MM.1S (cell line): Measurements from ENCODE around the gene B4GALT7.
"Not testable (repeated sequence)": the region's sequence is repeated elsewhere in the genome, so short reads cannot be mapped to it uniquely, and the experiment has no call there.

ENCODE experiments used
- DNase-seq: peaks from one replicate; pipeline ENCODE4 v3.0.0-alpha.2; 2015
- H2AFZ ChIP-seq: fragments of 300-600 bp; sonication (generic); 2 replicates; pipeline ENCODE4 v1.6.0; 2016; ENCODE audit warnings: antibody characterized with exemption, low read length
- H3F3A ChIP-seq: fragments of 300-600 bp; sonication (generic); 2 replicates; pipeline ENCODE4 v1.6.1; 2016; ENCODE audit warnings: mild to moderate bottlenecking, antibody characterized with exemption, low read length, moderate library complexity, mixed read lengths; ENCODE audit not compliant: insufficient read depth
- H3K27ac ChIP-seq: fragments of 300-600 bp; sonication (generic); 2 replicates; pipeline ENCODE4 v1.5.1; 2016; ENCODE audit warnings: mild to moderate bottlenecking, low read length
- H3K27me3 ChIP-seq: fragments of 300-600 bp; sonication (generic); replicated peaks from 2 replicates; pipeline ENCODE4 v1.6.0; 2016; ENCODE audit warnings: low read length; ENCODE audit not compliant: insufficient read depth
- H3K36me3 ChIP-seq: fragments of 300-600 bp; sonication (generic); replicated peaks from 2 replicates; pipeline ENCODE4 v1.6.1; 2016; ENCODE audit warnings: mild to moderate bottlenecking, low read length, mixed read lengths; ENCODE audit not compliant: insufficient read depth
- H3K4me1 ChIP-seq: fragments of 300-600 bp; sonication (generic); 2 replicates; pipeline ENCODE4 v1.6.1; 2016; ENCODE audit warnings: low read length, mixed read lengths
- H3K4me2 ChIP-seq: fragments of 300-600 bp; sonication (generic); 2 replicates; pipeline ENCODE4 v1.6.0; 2016; ENCODE audit warnings: low read depth, low read length
- H3K4me3 ChIP-seq: fragments of 300-600 bp; sonication (generic); 2 replicates; pipeline ENCODE4 v1.5.1; 2016; ENCODE audit warnings: low read length, mixed read lengths
- H3K79me2 ChIP-seq: fragments of 300-600 bp; sonication (generic); 2 replicates; pipeline ENCODE4 v1.6.1; 2016; ENCODE audit warnings: mixed run types, low read length, mixed read lengths
- H3K9ac ChIP-seq: fragments of 300-600 bp; sonication (generic); 2 replicates; pipeline ENCODE4 v1.6.1; 2016; ENCODE audit warnings: low read length, mixed read lengths
- H3K9me2 ChIP-seq: fragments of 300-600 bp; sonication (generic); replicated peaks from 2 replicates; pipeline ENCODE4 v1.6.1; 2016; ENCODE audit warnings: mild to moderate bottlenecking, low read length, mixed read lengths; ENCODE audit not compliant: insufficient read depth
- H3K9me3 ChIP-seq: fragments of 300-600 bp; sonication (generic); replicated peaks from 2 replicates; pipeline ENCODE4 v1.6.1; 2016; ENCODE audit warnings: mild to moderate bottlenecking, low read length, mixed read lengths; ENCODE audit not compliant: insufficient read depth
- H4K20me1 ChIP-seq: fragments of 300-600 bp; sonication (generic); 2 replicates; pipeline ENCODE4 v1.6.1; 2016; ENCODE audit warnings: mild to moderate bottlenecking, low read length, moderate library complexity, mixed read lengths; ENCODE audit not compliant: insufficient read depth
- EZH2 ChIP-seq: fragments of 300-600 bp; sonication (generic); optimal IDR thresholded peaks from 2 replicates; pipeline ENCODE3; 2017; ENCODE audit warnings: low read depth, mild to moderate bottlenecking, antibody characterized with exemption, low read length, mixed read lengths
- EZH2phosphoT487 ChIP-seq: fragments of 300-600 bp; sonication (generic); IDR thresholded peaks from 2 replicates; pipeline ENCODE4 v1.6.1; 2018; ENCODE audit warnings: antibody characterized with exemption, low read length
- TF ChIP-seq, protein P1 (sequence below): fragments of 300-600 bp; sonication (generic); IDR thresholded peaks from 2 replicates; pipeline ENCODE4 v1.5.1; 2016; ENCODE audit warnings: antibody characterized with exemption, low read length, mixed read lengths

The B4GALT7 gene

GRCh38 chr5:177557796-177558195 is 42.1 kb upstream of the B4GALT7 start:
- Histone ChIP-seq H3K4me2 (no peak overlapping the region), H3K9me3 (no peaks in the 10 kb centered on the region), H3K4me3 (no peak overlapping the region), H3F3A (no peaks in the 10 kb centered on the region), H3K79me2 (peaks cover 18% of the 10 kb centered on the region), H3K36me3 (no peaks in the 10 kb centered on the region), H2AFZ (no peak overlapping the region), H3K9me2 (no peaks in the 10 kb centered on the region), H3K27me3 (no peaks in the 10 kb centered on the region), H3K9ac (no peak overlapping the region), H4K20me1 (peaks cover 4% of the 10 kb centered on the region; the same call in 1 of the 2 replicates), H3K27ac (no peak overlapping the region), H3K4me1 (peaks cover 6% of the 10 kb centered on the region)
- DNase-seq: no peak
- TF ChIP-seq EZH2 (no peak), EZH2phosphoT487 (no peak)
- TF ChIP-seq, protein P1, sequence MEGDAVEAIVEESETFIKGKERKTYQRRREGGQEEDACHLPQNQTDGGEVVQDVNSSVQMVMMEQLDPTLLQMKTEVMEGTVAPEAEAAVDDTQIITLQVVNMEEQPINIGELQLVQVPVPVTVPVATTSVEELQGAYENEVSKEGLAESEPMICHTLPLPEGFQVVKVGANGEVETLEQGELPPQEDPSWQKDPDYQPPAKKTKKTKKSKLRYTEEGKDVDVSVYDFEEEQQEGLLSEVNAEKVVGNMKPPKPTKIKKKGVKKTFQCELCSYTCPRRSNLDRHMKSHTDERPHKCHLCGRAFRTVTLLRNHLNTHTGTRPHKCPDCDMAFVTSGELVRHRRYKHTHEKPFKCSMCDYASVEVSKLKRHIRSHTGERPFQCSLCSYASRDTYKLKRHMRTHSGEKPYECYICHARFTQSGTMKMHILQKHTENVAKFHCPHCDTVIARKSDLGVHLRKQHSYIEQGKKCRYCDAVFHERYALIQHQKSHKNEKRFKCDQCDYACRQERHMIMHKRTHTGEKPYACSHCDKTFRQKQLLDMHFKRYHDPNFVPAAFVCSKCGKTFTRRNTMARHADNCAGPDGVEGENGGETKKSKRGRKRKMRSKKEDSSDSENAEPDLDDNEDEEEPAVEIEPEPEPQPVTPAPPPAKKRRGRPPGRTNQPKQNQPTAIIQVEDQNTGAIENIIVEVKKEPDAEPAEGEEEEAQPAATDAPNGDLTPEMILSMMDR: no peak

DNA sequence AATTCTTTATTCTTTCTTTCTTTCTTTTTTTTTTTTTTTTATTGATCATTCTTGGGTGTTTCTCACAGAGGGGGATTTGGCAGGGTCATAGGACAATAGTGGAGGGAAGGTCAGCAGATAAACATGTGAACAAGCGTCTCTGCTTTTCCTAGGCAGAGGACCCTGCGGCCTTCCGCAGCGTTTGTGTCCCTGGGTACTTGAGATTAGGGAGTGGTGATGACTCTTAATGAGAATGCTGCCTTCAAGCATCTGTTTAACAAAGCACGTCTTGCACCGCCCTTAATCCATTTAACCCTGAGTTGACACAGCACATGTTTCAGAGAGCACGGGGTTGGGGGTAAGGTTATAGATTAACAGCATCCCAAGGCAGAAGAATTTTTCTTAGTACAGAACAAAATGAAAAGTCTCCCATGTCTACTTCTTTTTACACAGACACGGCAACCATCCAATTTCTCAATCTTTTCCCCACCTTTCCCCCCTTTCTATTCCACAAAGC is 40.4 kb upstream of the B4GALT7 start:
- not testable (repeated sequence) for H3K27ac ChIP-seq, H2AFZ ChIP-seq, H3K9ac ChIP-seq, H3K4me2 ChIP-seq, DNase-seq, H3K4me3 ChIP-seq, H3K9me2 ChIP-seq, H3K27me3 ChIP-seq, H4K20me1 ChIP-seq, H3K79me2 ChIP-seq, H3F3A ChIP-seq, H3K36me3 ChIP-seq, H3K4me1 ChIP-seq, H3K9me3 ChIP-seq

GRCh38 chr5:177565046-177565445 is 34.9 kb upstream of the B4GALT7 start:
- H3K4me3 ChIP-seq: no peak overlapping the region
- no peaks in the 10 kb centered on the region for H3K27me3 ChIP-seq
- H3K79me2 ChIP-seq: no peaks in the 10 kb centered on the region
- H3K27ac ChIP-seq: no peak overlapping the region
- H3K9me2 ChIP-seq: no peaks in the 10 kb centered on the region
- no peaks in the 10 kb centered on the region for H3K36me3 ChIP-seq
- DNase-seq: no peak
- no peak overlapping the region for H2AFZ ChIP-seq
- no peak overlapping the region for H3K9ac ChIP-seq
- TF ChIP-seq EZH2phosphoT487: no peak
- no peak for TF ChIP-seq EZH2
- TF ChIP-seq, protein P1: no peak
- H4K20me1 ChIP-seq: no peaks in the 10 kb centered on the region
- H3K4me1 ChIP-seq: no peaks in the 10 kb centered on the region
- H3K9me3 ChIP-seq: no peaks in the 10 kb centered on the region
- H3F3A ChIP-seq: no peaks in the 10 kb centered on the region
- no peak overlapping the region for H3K4me2 ChIP-seq

DNA sequence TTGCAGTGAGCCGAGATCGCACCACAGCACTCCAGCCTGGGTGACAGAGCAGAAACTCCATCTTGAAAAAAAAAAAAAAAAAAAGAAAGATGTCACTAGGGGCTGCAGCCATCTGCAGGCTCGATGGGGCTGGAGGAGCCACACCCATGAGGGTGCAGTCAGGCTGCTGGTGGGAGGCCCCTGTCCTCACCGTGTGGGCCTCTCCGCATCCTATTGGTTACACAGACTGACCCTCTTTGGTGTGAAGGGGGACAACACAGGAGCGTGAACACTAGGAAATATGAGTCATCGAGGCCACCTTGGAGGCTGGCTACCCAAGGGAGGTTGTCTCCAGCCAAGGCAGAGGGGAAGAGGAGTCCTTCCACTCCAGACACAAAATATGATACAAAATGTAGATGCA is 31.6 kb upstream of the B4GALT7 start:
- no peaks in the 10 kb centered on the region for H3K79me2 ChIP-seq
- H3K4me2 ChIP-seq: no peak overlapping the region
- H3K4me3 ChIP-seq: no peak overlapping the region
- no peak for DNase-seq
- no peak overlapping the region for H3K27ac ChIP-seq
- no peak overlapping the region for H2AFZ ChIP-seq
- H3K9me3 ChIP-seq: no peaks in the 10 kb centered on the region
- H3F3A ChIP-seq: no peaks in the 10 kb centered on the region
- no peaks in the 10 kb centered on the region for H3K9me2 ChIP-seq
- H3K27me3 ChIP-seq: no peaks in the 10 kb centered on the region
- no peaks in the 10 kb centered on the region for H3K36me3 ChIP-seq
- no peaks in the 10 kb centered on the region for H4K20me1 ChIP-seq
- H3K4me1 ChIP-seq: no peaks in the 10 kb centered on the region
- no peak overlapping the region for H3K9ac ChIP-seq
- TF ChIP-seq, protein P1: no peak
- TF ChIP-seq EZH2phosphoT487 (no peak), EZH2 (no peak)
